DOHH2 (cell line): Measurements from ENCODE around the gene MYL6.
"Not testable (repeated sequence)": the region's sequence is repeated elsewhere in the genome, so short reads cannot be mapped to it uniquely, and the experiment has no call there.

Experiments
- EZH2phosphoT487 ChIP-seq: fragments of 200-600 bp; sonication (generic); IDR thresholded peaks from 2 replicates; pipeline ENCODE4 v1.6.1; 2017; ENCODE audit warnings: borderline replicate concordance, mild to moderate bottlenecking, antibody characterized with exemption, low read length, moderate library complexity, mixed read lengths
- TF ChIP-seq, protein P1 (sequence below): fragments of 200-600 bp; sonication (generic); IDR thresholded peaks from one replicate; pipeline ENCODE4 v1.5.1; 2014; ENCODE audit warnings: antibody characterized with exemption, mild to moderate bottlenecking, low read depth, low read length; ENCODE audit not compliant: poor library complexity, severe bottlenecking

DNA sequence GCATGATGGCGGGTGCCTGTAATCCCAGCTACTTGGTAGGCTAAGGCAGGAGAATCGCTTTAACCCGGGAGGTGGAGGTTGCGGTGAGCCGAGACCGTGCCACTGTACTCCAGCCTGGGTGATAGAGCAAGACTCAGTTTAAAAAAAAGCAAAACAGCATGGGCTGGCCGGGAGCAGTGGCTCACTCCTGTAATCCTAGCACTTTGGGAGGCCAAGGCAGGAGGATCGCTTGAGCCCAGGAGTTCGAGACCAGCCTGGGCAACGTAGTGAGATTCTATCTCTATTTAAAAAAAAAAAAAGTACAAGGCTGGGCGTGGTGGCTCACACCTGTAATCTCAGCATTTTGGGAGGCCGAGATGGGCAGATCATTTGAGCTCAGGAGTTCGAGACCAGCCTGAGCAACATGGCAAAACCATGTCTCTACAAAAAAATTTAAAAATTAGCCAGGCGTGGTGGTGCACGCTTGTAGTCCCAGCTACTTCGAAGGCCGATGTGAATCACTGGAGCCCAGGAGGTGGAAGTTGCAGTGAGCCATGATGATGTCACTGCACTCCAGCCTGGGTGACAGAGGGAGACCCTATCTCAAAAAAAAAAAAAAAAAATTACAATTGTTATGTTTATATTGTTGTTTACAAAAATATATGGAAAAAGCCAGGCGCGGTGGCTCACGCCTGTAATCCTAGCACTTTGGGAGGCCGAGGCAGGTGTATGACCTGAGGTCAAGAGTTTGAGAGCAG lies 1.5 kb upstream of the MYL6 start:
- TF ChIP-seq, protein P1, sequence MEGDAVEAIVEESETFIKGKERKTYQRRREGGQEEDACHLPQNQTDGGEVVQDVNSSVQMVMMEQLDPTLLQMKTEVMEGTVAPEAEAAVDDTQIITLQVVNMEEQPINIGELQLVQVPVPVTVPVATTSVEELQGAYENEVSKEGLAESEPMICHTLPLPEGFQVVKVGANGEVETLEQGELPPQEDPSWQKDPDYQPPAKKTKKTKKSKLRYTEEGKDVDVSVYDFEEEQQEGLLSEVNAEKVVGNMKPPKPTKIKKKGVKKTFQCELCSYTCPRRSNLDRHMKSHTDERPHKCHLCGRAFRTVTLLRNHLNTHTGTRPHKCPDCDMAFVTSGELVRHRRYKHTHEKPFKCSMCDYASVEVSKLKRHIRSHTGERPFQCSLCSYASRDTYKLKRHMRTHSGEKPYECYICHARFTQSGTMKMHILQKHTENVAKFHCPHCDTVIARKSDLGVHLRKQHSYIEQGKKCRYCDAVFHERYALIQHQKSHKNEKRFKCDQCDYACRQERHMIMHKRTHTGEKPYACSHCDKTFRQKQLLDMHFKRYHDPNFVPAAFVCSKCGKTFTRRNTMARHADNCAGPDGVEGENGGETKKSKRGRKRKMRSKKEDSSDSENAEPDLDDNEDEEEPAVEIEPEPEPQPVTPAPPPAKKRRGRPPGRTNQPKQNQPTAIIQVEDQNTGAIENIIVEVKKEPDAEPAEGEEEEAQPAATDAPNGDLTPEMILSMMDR, result not testable (repeated sequence)
- TF ChIP-seq EZH2phosphoT487, result not testable (repeated sequence)
